K562 (cell line): Measurements from ENCODE around the gene RGS17. TPM values are rescaled to one million over a fixed set of nuclear protein-coding genes. Genes with fewer than 3 reads are reported as not detected.

ENCODE experiments used
- ATAC-seq: fragments of 200-7000 bp; cut with Tn5 transposase; 3 replicates; pipeline ENCODE4 v1.9.1; 2020; ENCODE audit warnings: moderate library complexity
- BruUV-seq: library from RNA; stranded (reverse); fragments of 400-500 nt; replicated peaks from 2 replicates; lab custom pipeline; 2021; lab: Mats Ljungman, UMichigan
- CTCF ChIA-PET: fragments of 300-600 bp; formaldehyde crosslinking; extraction: SDS; loops from one replicate; lab custom pipeline; 2021; ENCODE audit warnings: low intra/inter-chr PET ratio; lab: Yijun Ruan, JAX
- POLR2A ChIA-PET: fragments of 300-600, 350-650 bp; sonication (Branson Sonifier 250); formaldehyde crosslinking; extraction: SDS; loops from one replicate; lab custom pipeline; 2021; ENCODE audit warnings: antibody characterized with exemption, inconsistent platforms; lab: Yijun Ruan, JAX
- DNase-seq, 4 experiments: peaks; one replicate each; pipeline versions ENCODE4 v3.0.0 to v3.0.0-alpha.2; 2011 to 2018; ENCODE audit warnings: low spot score in 3 of 4, mixed read lengths in 3 of 4; ENCODE audit errors: extremely low read depth in 1 of 4
- FAIRE-seq: peaks from 2 replicates; lab custom pipeline; 2011; peaks lifted over from hg19 to GRCh38; lab: Jason Lieb, UNC
- H2AFZ ChIP-seq: 2 replicates; pipeline ENCODE4 v1.6.0; 2011; ENCODE audit warnings: low read depth, low read length, control low read depth, inconsistent platforms
- H3K27ac ChIP-seq: fragments of 200-600 bp; 3 replicates; pipeline ENCODE4 v1.8.0; 2011; ENCODE audit warnings: low read depth, mild to moderate bottlenecking, control low read depth, inconsistent platforms, low read length, moderate library complexity, mixed read lengths; ENCODE audit errors: extremely low read depth
- H3K27me3 ChIP-seq, 2 experiments: fragments of 300-600 bp in 1 of 2; 2 replicates in 1 of 2; 3 replicates in 1 of 2; pipeline versions ENCODE4 v1.6.0 to v1.8.0; 2011; ENCODE audit warnings: inconsistent platforms in 2 of 2, low read length in 2 of 2, mild to moderate bottlenecking in 1 of 2, mixed read lengths in 1 of 2, moderate library complexity in 1 of 2; ENCODE audit not compliant: control insufficient read depth in 2 of 2, insufficient read depth in 2 of 2
- H3K36me3 ChIP-seq: fragments of 300-600 bp; 3 replicates; pipeline ENCODE4 v1.8.0; 2011; ENCODE audit warnings: mild to moderate bottlenecking, low read length, inconsistent platforms; ENCODE audit not compliant: control insufficient read depth, insufficient read depth
- H3K4me1 ChIP-seq, 2 experiments: fragments of 200-600 bp in 1 of 2; replicated peaks in 1 of 2; 2 replicates in 1 of 2; 3 replicates in 1 of 2; pipeline versions ENCODE4 v1.5.1 to v1.8.0; 2011; ENCODE audit warnings: inconsistent platforms in 2 of 2, low read length in 2 of 2, mild to moderate bottlenecking in 1 of 2, mixed read lengths in 1 of 2, moderate library complexity in 1 of 2; ENCODE audit not compliant: control insufficient read depth in 2 of 2, insufficient read depth in 2 of 2
- H3K4me2 ChIP-seq: 2 replicates; pipeline ENCODE4 v1.6.1; 2011; ENCODE audit warnings: low read length, control low read depth, inconsistent platforms, mixed read lengths; ENCODE audit not compliant: insufficient read depth
- H3K4me3 ChIP-seq: fragments of 200-600 bp; sonication (generic), shearing (Covaris generic); 2 replicates; pipeline ENCODE4 v1.5.1; 2016; ENCODE audit warnings: control low read depth, inconsistent platforms
- H3K79me2 ChIP-seq: fragments of 200-600 bp; 3 replicates; pipeline ENCODE4 v1.8.0; 2011; ENCODE audit warnings: low read length, inconsistent platforms; ENCODE audit not compliant: control insufficient read depth, insufficient read depth
- H3K9ac ChIP-seq, 2 experiments: 2 replicates each; pipeline versions ENCODE4 v1.6.0 to v1.6.1; 2011; ENCODE audit warnings: low read depth in 2 of 2, low read length in 2 of 2, control low read depth in 1 of 2, inconsistent platforms in 1 of 2, mild to moderate bottlenecking in 1 of 2, mixed read lengths in 1 of 2; ENCODE audit not compliant: insufficient read depth in 1 of 2
- H3K9me1 ChIP-seq: one replicate; pipeline ENCODE4 v1.6.0; 2011; ENCODE audit warnings: inconsistent platforms, mild to moderate bottlenecking, low read length, moderate library complexity; ENCODE audit not compliant: control insufficient read depth, insufficient read depth
- H3K9me3 ChIP-seq: replicated peaks from 2 replicates; pipeline ENCODE4 v1.5.1; 2011; ENCODE audit warnings: low read depth, low read length, inconsistent platforms; ENCODE audit not compliant: control insufficient read depth, insufficient read depth
- H4K20me1 ChIP-seq: replicated peaks from 2 replicates; pipeline ENCODE4 v1.6.1; 2011; ENCODE audit warnings: low read length, inconsistent platforms, mixed read lengths; ENCODE audit not compliant: control insufficient read depth, insufficient read depth
- ADNP ChIP-seq: fragments of 200-800 bp; sonication (Bioruptor generic); IDR thresholded peaks from 2 replicates; pipeline ENCODE4 v1.6.1; 2016; ENCODE audit warnings: missing genetic modification characterization, missing compliant biosample characterization
- CAMTA2 ChIP-seq: fragments of 250-450 bp; sonication (Bioruptor Pico); conservative IDR thresholded peaks from 2 replicates; pipeline ENCODE4 v1.5.1; 2022
- ESRRA ChIP-seq: fragments of 450-650 bp; IDR thresholded peaks from 2 replicates; pipeline ENCODE4 v1.6.1; 2014; ENCODE audit warnings: low read depth, mild to moderate bottlenecking, moderate library complexity, borderline replicate concordance
- GTF2F1 ChIP-seq: IDR thresholded peaks from 2 replicates; pipeline ENCODE4 v1.6.1; 2011; ENCODE audit warnings: low read depth, low read length, improper control_type of control experiment
- HNRNPL ChIP-seq: fragments of 200-400 bp; formaldehyde crosslinking; IDR thresholded peaks from 2 replicates; pipeline ENCODE4 v1.6.1; 2017; ENCODE audit warnings: low read depth, mild to moderate bottlenecking, low read length
- KLF1 ChIP-seq: fragments of 450-650 bp; IDR thresholded peaks from 2 replicates; pipeline ENCODE4 v1.6.1; 2016; ENCODE audit warnings: missing genetic modification characterization, missing compliant biosample characterization
- POLR2H ChIP-seq: IDR thresholded peaks from 2 replicates; pipeline ENCODE4 v1.6.1; 2016; ENCODE audit warnings: missing genetic modification characterization, low read depth, mild to moderate bottlenecking, control low read depth, missing compliant biosample characterization, moderate library complexity
- RAD51 ChIP-seq: fragments of 450-650 bp; IDR thresholded peaks from 2 replicates; pipeline ENCODE4 v1.7.1; 2016; ENCODE audit warnings: low read depth, mild to moderate bottlenecking, borderline replicate concordance
- WHSC1 ChIP-seq: IDR thresholded peaks from one replicate; pipeline ENCODE4 v1.6.1; 2012; ENCODE audit warnings: low read length, control low read depth, inconsistent platforms
- ZFP1 ChIP-seq: fragments of 450-650 bp; formaldehyde crosslinking; IDR thresholded peaks from 2 replicates; pipeline ENCODE4 v1.4.0; 2020; ENCODE audit warnings: mild to moderate bottlenecking, mixed read lengths
- WGBS: fragments of 100-300 bp; shearing (Covaris generic); methylation state at CpG from one replicate; pipeline ENCODE4 v1.1.6; 2016; ENCODE audit warnings: low coverage, mixed read lengths; ENCODE audit not compliant: insufficient coverage; ENCODE audit errors: missing lambda C conversion rate; 5-methylcytosine and 5-hydroxymethylcytosine counted together
- in situ Hi-C: fragments of 300-500 bp; cut with MboI; formaldehyde crosslinking; loops from 4 replicates; pipeline ENCODE4 v1.15.0; 2018; ENCODE audit warnings: inconsistent platforms, mixed read lengths
- intact Hi-C: fragments of 100-400 bp; cut with micrococcal nuclease; formaldehyde crosslinking; loops from 2 replicates; pipeline ENCODE4 v1.14.2; 2022
- polyA plus RNA-seq, 8 experiments: library from polyadenylated mRNA; depleted of rRNA in 4 of 8; stranded (reverse) in 5 of 8; unstranded in 3 of 8; fragments of >200 nt; fragmentation: Nextera tagmentation in 2 of 8; fragmentation: Illumina TruSeq in 1 of 8; extraction: Ambion mirVana in 2 of 8; extraction: Trizol in 1 of 8; gene quantifications; 2 replicates each; pipeline versions ENCODE4 v1.2.1 to v1.2.3, GENCODE V29; 2011 to 2014; ENCODE audit warnings: inconsistent platforms in 1 of 8, missing spikeins in 1 of 8
- total RNA-seq, 7 experiments: library from RNA; depleted of rRNA in 6 of 7; stranded (reverse); fragments of >200 nt in 6 of 7; fragmentation: Illumina TruSeq in 2 of 7; extraction: Trizol in 2 of 7; gene quantifications; 2 replicates each; pipeline versions ENCODE4 v1.2.1 to v1.2.3, GENCODE V29; 2011 to 2021; ENCODE audit warnings: low replicate concordance in 1 of 7
- TF ChIP-seq, protein P1 (sequence below): fragments of 450-650 bp; IDR thresholded peaks from 2 replicates; pipeline ENCODE4 v1.6.1; 2018; ENCODE audit warnings: mild to moderate bottlenecking, low read depth; ENCODE audit not compliant: partially characterized antibody
- TF ChIP-seq, protein P2 (sequence below): sonication (generic); formaldehyde crosslinking; IDR thresholded peaks from 2 replicates; pipeline ENCODE4 v1.4.0; 2020; ENCODE audit warnings: mild to moderate bottlenecking, missing genetic modification reagents

Gene RGS17
- total and polyA plus RNA-seq, 9 of the 15 experiments (the other 6 are each of a cell fraction or from before 2014, with no cell fraction given) = 0.01 to 0.14 (median 0.08) TPM; not detected in 6

DNA sequence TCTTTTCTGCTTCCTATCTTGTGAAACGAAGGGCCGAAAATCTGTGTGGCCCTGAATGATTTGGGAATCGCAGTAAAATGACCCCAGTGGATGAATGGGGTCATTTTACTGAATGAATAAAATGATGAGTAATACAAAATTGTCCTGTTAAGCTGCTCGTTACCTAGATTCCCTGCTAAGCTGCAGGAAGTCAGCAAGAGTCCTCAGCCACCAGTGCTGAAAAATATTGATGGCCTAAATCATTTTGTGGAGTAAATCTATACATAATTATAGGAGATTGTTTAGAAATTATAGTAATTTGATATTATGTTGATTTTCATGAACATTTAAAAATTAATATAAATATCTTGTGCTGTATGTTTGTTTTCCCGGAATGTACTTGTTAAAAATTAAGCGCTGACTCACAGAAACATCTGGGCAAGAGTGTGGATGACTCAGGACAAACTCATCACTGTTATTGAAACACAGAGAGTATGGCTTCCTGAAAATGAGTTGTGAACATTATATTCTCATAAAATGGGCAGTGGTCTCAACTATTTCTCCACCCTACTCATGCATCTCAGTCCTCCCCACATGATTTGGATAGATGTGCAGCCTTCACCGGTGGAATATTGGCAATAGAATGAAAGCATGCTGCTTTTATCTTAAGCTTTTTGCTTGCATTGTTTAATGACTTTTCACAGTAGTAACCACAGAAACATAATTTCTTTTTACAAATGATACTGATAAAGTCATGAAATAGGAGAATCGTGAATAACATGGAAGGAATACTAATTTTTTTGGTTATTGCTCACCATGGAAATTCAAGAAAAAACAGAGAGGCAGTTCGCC is 36.2 kb upstream of the RGS17 start:
- no peak overlapping the region for H2AFZ ChIP-seq
- no peak overlapping the region for H3K4me3 ChIP-seq
- ChIA-PET CTCF (no interaction called here), POLR2A (no interaction called here)
- H3K4me1 ChIP-seq = no peaks in the 10 kb centered on the region
- WGBS = 1% methylated on average over 9 of the region's 9 CpGs
- no peak overlapping the region for H3K27ac ChIP-seq
- intact Hi-C loops (no loop called here), in situ Hi-C loops (no loop called here)
- no peak for DNase-seq
- no peaks in the 10 kb centered on the region for H4K20me1 ChIP-seq
- no peaks in the 10 kb centered on the region for H3K79me2 ChIP-seq
- H3K4me2 ChIP-seq = no peak overlapping the region
- H3K9me3 ChIP-seq = no peaks in the 10 kb centered on the region
- FAIRE-seq = no peak
- no peak overlapping the region for H3K9ac ChIP-seq
- TF ChIP-seq POLR2H (tag) (no peak), ESRRA (no peak), ADNP (tag) (no peak), HNRNPL (no peak), RAD51 (no peak), KLF1 (no peak), CAMTA2 (CRISPR knock-in tag) (no peak), ZFP1 (no peak), GTF2F1 (no peak), WHSC1 (no peak)
- TF ChIP-seq, protein P1, sequence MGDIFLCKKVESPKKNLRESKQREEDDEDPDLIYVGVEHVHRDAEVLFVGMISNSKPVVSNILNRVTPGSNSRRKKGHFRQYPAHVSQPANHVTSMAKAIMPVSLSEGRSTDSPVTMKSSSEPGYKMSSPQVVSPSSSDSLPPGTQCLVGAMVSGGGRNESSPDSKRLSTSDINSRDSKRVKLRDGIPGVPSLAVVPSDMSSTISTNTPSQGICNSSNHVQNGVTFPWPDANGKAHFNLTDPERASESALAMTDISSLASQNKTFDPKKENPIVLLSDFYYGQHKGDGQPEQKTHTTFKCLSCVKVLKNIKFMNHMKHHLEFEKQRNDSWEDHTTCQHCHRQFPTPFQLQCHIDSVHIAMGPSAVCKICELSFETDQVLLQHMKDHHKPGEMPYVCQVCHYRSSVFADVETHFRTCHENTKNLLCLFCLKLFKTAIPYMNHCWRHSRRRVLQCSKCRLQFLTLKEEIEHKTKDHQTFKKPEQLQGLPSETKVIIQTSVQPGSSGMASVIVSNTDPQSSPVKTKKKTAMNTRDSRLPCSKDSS = no peak
- TF ChIP-seq, protein P2, sequence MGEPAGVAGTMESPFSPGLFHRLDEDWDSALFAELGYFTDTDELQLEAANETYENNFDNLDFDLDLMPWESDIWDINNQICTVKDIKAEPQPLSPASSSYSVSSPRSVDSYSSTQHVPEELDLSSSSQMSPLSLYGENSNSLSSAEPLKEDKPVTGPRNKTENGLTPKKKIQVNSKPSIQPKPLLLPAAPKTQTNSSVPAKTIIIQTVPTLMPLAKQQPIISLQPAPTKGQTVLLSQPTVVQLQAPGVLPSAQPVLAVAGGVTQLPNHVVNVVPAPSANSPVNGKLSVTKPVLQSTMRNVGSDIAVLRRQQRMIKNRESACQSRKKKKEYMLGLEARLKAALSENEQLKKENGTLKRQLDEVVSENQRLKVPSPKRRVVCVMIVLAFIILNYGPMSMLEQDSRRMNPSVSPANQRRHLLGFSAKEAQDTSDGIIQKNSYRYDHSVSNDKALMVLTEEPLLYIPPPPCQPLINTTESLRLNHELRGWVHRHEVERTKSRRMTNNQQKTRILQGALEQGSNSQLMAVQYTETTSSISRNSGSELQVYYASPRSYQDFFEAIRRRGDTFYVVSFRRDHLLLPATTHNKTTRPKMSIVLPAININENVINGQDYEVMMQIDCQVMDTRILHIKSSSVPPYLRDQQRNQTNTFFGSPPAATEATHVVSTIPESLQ (CRISPR knock-in tag) = no peak
- no peaks in the 10 kb centered on the region for H3K9me1 ChIP-seq
- BruUV-seq = no TSS peak
- ATAC-seq = no peak
- no peaks in the 10 kb centered on the region for H3K27me3 ChIP-seq
- no peaks in the 10 kb centered on the region for H3K36me3 ChIP-seq
